Small intestine (tissue), 7 donors: ENCODE measurements around the gene MTHFD1L. TPM values are rescaled to one million over a fixed set of nuclear protein-coding genes. Genes with fewer than 3 reads are reported as not detected.

Source experiments
- DNase-seq, 2 donors: peaks; one replicate each; pipeline versions ENCODE4 v3.0.0 to v3.0.0-alpha.2; 2013
- FAIRE-seq: peaks from 2 replicates; lab custom pipeline; 2012; peaks lifted over from hg19 to GRCh38; lab: Jason Lieb, UNC
- H3K27ac ChIP-seq, 3 donors: one replicate each; pipeline ENCODE4 v1.5.1; 2013; ENCODE audit warnings: low read length in 2 of 3, mild to moderate bottlenecking in 2 of 3, control low read depth in 1 of 3, inconsistent platforms in 1 of 3, low read depth in 1 of 3, moderate library complexity in 1 of 3
- H3K27me3 ChIP-seq, 3 donors: one replicate each; pipeline ENCODE4 v1.6.1; 2013; ENCODE audit warnings: low read length in 3 of 3, inconsistent platforms in 1 of 3; ENCODE audit not compliant: control insufficient read depth in 3 of 3, insufficient read depth in 3 of 3
- H3K36me3 ChIP-seq, 3 donors: one replicate each; pipeline ENCODE4 v1.6.1; 2013; ENCODE audit warnings: low read length in 3 of 3, inconsistent platforms in 1 of 3, low read depth in 1 of 3, mild to moderate bottlenecking in 1 of 3, moderate library complexity in 1 of 3; ENCODE audit not compliant: control insufficient read depth in 3 of 3, insufficient read depth in 2 of 3
- H3K4me1 ChIP-seq, 3 donors: one replicate each; pipeline ENCODE4 v1.6.1; 2013; ENCODE audit warnings: low read length in 2 of 3, inconsistent platforms in 1 of 3, low read depth in 1 of 3, mild to moderate bottlenecking in 1 of 3, moderate library complexity in 1 of 3; ENCODE audit not compliant: control insufficient read depth in 3 of 3, insufficient read depth in 2 of 3
- H3K4me3 ChIP-seq, 3 donors: one replicate each; pipeline ENCODE4 v1.5.1; 2013; ENCODE audit warnings: low read length in 3 of 3, control low read depth in 1 of 3, inconsistent platforms in 1 of 3, low read depth in 1 of 3, mild to moderate bottlenecking in 1 of 3, moderate library complexity in 1 of 3
- H3K9me3 ChIP-seq, 2 donors: one replicate each; pipeline ENCODE4 v1.6.1; 2013; ENCODE audit warnings: low read depth in 1 of 2, low read length in 1 of 2; ENCODE audit not compliant: control insufficient read depth in 2 of 2, insufficient read depth in 1 of 2
- WGBS, 3 donors: extraction: QIAGEN DNeasy Blood & Tissue Kit; methylation state at CpG; one replicate each; pipeline ENCODE4 v1.1.7; 2013; 5-methylcytosine and 5-hydroxymethylcytosine counted together
- polyA plus RNA-seq, 4 donors: library from polyadenylated mRNA; stranded (reverse) in 3 of 4; unstranded in 1 of 4; fragments of 200-250 nt in 3 of 4; fragments of 120-200 nt in 1 of 4; gene quantifications; one replicate each; pipeline versions ENCODE4 v1.2.1 to v1.2.3, GENCODE V29; 2013
- donor health status: healthy with polysubstance abuse.
- donor health status: control.
- donor health status: control.
- donor health status: Bipolar disorder and iron deficiency.
- donor health status: healthy.

Gene MTHFD1L
- polyA plus RNA-seq, 4 donors: 0.89 to 14.2 (median 4.7) TPM

- H3K27ac ChIP-seq: no peak overlapping the region
- H3K36me3 ChIP-seq: peaks cover 0 to 17% (median 0%) of the 10 kb centered on the region in 3 donors
- no peak for DNase-seq
- no peaks in the 10 kb centered on the region for H3K9me3 ChIP-seq
- no peak overlapping the region for H3K4me3 ChIP-seq
- FAIRE-seq: no peak
- no peaks in the 10 kb centered on the region for H3K4me1 ChIP-seq
- H3K27me3 ChIP-seq: no peaks in the 10 kb centered on the region
- 74 to 91% (median 89%) methylated on average over 7 of the region's 7 CpGs for whole genome bisulfite sequencing, 3 donors
These were observed 32.0 kb downstream of the MTHFD1L start for GRCh38 chr6:150897400-150897943.

DNA sequence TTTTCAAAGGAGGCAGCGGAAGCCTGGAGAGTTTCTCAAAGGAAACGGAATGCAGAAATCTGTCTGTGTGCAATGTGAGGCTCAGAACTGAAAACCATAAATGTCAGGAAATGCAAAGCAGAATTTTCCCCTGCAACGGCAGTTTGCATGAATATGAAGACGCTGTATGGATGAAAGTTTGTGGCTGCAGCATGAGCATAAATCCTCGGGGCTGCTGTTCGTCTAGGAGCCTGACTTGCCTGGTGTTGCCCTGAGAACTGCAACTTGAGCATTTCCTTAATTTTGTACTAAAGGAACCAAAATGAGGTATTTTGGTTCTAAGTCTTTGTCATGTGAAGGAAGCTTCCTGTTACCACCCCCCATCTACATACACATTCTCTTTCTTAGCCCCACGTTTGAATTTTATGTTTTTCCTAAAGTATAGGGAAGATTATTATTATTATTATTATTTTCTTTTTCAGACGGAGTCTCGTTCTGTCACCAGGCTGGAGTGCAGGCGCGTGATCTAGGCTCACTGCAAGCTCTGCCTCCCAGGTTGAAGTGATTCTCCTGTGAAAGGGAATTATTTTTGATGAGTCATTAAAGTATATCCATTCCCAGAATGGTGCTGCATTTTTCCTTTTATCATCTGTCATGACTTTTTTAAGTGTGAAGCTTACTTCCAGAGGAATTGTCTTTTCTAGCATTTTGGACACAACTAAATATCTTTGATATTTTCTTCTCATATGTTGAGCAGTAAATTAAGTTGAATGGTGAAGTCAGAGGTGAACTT is 33.1 kb downstream of the MTHFD1L start:
- DNase-seq: no peak
- H3K27ac ChIP-seq: no peak overlapping the region
- no peaks in the 10 kb centered on the region for H3K9me3 ChIP-seq
- H3K27me3 ChIP-seq: no peaks in the 10 kb centered on the region
- peaks cover 0 to 13% (median 0%) of the 10 kb centered on the region in 3 donors for H3K36me3 ChIP-seq
- WGBS, 3 donors: 77 to 85% (median 82%) methylated on average over 11 of the region's 11 CpGs
- FAIRE-seq: no peak
- no peaks in the 10 kb centered on the region for H3K4me1 ChIP-seq
- no peak overlapping the region for H3K4me3 ChIP-seq

DNA sequence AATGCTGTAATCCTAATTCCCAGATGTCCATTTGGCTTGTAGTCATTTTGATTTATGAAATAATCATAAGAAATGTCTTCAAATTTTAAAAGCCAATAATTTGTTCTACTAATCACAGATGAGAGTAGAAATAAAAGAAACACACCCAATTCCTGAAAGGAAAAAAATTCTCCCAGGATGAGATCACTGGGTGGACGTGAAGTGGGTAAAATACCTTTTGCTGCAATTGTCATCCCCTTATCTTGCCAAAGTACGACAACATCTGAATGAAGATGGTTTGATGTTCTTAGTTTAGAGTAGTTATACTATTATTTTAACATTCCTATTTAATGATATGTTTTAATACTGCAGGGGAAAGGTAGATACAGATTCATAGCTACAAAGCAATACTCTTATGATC is 33.7 kb downstream of the MTHFD1L start:
- no peaks in the 10 kb centered on the region for H3K9me3 ChIP-seq
- H3K4me3 ChIP-seq: no peak overlapping the region
- H3K4me1 ChIP-seq: no peaks in the 10 kb centered on the region
- H3K27ac ChIP-seq: no peak overlapping the region
- 91 to 97% (median 92%) methylated on average over 2 of the region's 2 CpGs for WGBS, 3 donors
- H3K27me3 ChIP-seq: no peaks in the 10 kb centered on the region
- FAIRE-seq (no peak), DNase-seq (no peak)
- H3K36me3 ChIP-seq: peaks cover 0 to 7% (median 0%) of the 10 kb centered on the region in 3 donors

DNA sequence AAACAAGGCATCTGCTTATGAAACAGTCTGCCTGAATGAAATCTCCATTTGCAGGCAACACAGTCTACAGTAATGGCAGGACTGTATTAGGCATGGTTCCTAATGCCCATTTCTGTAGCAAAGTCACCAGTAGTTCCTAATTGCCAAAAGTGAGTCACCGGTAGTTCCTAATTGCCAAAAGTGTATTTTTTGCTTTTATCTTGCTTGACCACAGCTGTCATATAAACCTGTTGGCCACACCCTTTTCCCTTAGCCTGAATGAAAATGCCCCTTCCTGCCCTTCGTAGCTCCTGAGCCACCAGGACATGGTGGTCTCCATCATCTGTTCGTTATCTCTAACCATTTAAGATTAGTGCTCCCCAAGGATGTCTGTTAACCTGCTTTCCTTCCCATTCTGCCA is 34.5 kb downstream of the MTHFD1L start:
- 87 to 95% (median 95%) methylated on average over 3 of the region's 3 CpGs for WGBS, 3 donors
- FAIRE-seq (no peak), DNase-seq (no peak)
- Histone ChIP-seq H3K36me3 (peaks cover 0 to 7% (median 0%) of the 10 kb centered on the region in 3 donors), H3K27me3 (no peaks in the 10 kb centered on the region), H3K27ac (no peak overlapping the region), H3K9me3 (no peaks in the 10 kb centered on the region), H3K4me3 (no peak overlapping the region), H3K4me1 (no peaks in the 10 kb centered on the region)

GRCh38 chr6:150902142-150902776 is 36.8 kb downstream of the MTHFD1L start:
- Histone ChIP-seq H3K27ac (no peak overlapping the region), H3K4me3 (no peak overlapping the region), H3K36me3 (peaks cover 0 to 10% (median 0%) of the 10 kb centered on the region in 3 donors), H3K9me3 (no peaks in the 10 kb centered on the region), H3K27me3 (no peaks in the 10 kb centered on the region), H3K4me1 (no peaks in the 10 kb centered on the region)
- FAIRE-seq (no peak), DNase-seq (no peak)
- 81 to 89% (median 87%) methylated on average over 3 of the region's 3 CpGs for WGBS, 3 donors

GRCh38 chr6:150905769-150906168 is 40.3 kb downstream of the MTHFD1L start:
- H3K27me3 ChIP-seq: no peaks in the 10 kb centered on the region
- H3K9me3 ChIP-seq: no peaks in the 10 kb centered on the region
- H3K4me1 ChIP-seq: no peaks in the 10 kb centered on the region
- WGBS, 3 donors: 86 to 90% (median 88%) methylated on average over 6 of the region's 6 CpGs
- DNase-seq (no peak), FAIRE-seq (no peak)
- H3K27ac ChIP-seq: no peak overlapping the region
- peaks cover 0 to 8% (median 0%) of the 10 kb centered on the region in 3 donors for H3K36me3 ChIP-seq
- no peak overlapping the region for H3K4me3 ChIP-seq

- FAIRE-seq (no peak), DNase-seq (no peak)
- Histone ChIP-seq H3K9me3 (no peaks in the 10 kb centered on the region), H3K27me3 (no peaks in the 10 kb centered on the region), H3K4me3 (no peak overlapping the region), H3K36me3 (peaks cover 0 to 6% (median 0%) of the 10 kb centered on the region in 3 donors), H3K4me1 (no peaks in the 10 kb centered on the region), H3K27ac (no peak overlapping the region)
- whole genome bisulfite sequencing, 3 donors: 67 to 95% (median 95%) methylated on average over 1 of the region's 1 CpG
These were observed 41.3 kb downstream of the MTHFD1L start for GRCh38 chr6:150906641-150907326.

DNA sequence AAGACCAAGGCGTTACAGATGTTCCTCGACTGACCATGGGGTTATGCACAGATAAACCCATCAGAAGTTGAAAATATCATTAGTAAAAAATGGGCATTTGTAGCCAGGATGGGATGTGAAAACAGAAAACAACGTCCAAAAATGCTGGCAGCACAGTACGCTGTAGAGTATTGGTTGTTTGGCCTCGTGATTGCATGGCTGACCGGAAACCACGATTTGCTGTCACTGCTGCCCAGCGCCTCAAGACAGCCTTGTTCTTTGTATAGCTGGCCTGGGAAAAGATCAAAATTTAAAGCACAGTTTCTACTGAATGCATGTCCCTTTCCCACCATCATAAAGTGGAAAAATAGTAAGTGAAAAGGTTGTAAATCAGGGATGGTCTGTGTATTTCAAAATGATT is 41.9 kb downstream of the MTHFD1L start:
- FAIRE-seq: no peak
- Histone ChIP-seq H3K27me3 (no peaks in the 10 kb centered on the region), H3K27ac (no peak overlapping the region), H3K4me3 (no peak overlapping the region), H3K9me3 (no peaks in the 10 kb centered on the region), H3K36me3 (peaks cover 0 to 6% (median 0%) of the 10 kb centered on the region in 3 donors), H3K4me1 (no peaks in the 10 kb centered on the region)
- WGBS, 3 donors: 87 to 96% (median 92%) methylated on average over 8 of the region's 8 CpGs
- no peak for DNase-seq
